Limb (tissue), 2 donors: ENCODE measurements around the gene MBD4.
"Not testable (repeated sequence)": the region's sequence is repeated elsewhere in the genome, so short reads cannot be mapped to it uniquely, and the experiment has no call there.

Experiments
- DNase-seq, 2 donors: peaks; one replicate each; pipeline ENCODE4 v3.0.0-alpha.2; 2016; ENCODE audit errors: extremely low spot score in 2 of 2

Gene MBD4

DNA sequence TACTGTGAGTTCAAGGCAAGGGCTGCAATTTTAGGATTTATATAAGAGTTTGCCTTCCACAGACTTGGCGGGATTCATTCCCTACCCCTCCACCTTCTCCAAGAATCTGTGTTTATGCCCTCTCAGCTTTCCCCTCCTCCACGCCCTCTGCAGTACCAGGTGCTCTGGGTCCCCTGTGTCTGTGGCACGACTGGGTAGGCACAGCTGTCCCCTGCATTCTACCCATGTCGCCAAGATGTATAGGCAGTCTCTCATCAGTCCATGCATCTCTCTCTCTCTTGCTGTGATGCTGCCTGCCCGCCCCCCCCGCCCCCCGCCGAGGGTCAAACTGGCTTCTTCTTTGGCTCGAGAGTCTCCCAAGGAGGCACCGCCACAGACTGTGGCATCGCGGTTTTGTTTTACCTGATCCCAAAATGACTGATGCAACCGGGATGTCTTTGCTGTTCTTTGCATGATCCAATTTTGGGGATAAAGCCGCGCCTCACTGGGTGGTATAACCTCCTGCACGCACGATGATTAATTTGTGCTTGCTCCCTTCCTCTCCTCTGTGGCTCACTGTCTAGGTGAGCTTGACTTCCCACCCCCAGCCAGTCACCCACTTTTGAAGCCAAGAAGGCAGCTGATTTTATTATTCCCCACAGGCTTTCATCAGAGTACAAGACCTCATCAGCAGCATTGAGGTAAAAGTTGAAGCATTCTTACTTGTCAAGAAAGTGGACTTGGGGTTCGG is 55.0 kb downstream of the MBD4 start:
- DNase-seq, result no peak

- not testable (repeated sequence) for DNase-seq
These were observed 55.6 kb downstream of the MBD4 start for GRCh38 chr3:129384103-129384502.

- peak; percentile 52 to 65 for DNase-seq
These were observed 56.4 kb downstream of the MBD4 start for GRCh38 chr3:129383292-129383860.

DNA sequence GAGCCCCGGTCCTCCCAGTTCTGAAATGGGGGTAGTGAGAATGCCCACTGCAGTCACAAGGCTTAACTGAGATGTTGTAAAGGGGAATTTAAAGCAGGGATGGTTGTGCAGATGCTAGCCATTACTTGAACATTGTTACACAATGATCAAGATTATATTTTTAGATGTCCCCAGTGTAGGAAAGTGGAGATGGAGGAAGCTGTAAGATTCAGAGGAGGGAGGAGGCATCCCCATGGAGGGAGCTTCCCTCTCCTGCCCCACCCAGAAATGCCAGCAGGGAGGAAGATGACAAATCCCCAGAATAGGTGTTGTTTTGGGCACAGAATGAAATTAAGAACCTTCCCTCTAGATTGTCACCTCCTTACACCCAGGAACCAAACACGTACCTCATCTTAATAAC is 57.4 kb downstream of the MBD4 start:
- DNase-seq, result no peak
